Measurements from ENCODE around the gene UMAD1.
A peak's percentile ranks its signal among the peaks of the same experiment; 100 is the strongest.

The UMAD1 gene

DNA sequence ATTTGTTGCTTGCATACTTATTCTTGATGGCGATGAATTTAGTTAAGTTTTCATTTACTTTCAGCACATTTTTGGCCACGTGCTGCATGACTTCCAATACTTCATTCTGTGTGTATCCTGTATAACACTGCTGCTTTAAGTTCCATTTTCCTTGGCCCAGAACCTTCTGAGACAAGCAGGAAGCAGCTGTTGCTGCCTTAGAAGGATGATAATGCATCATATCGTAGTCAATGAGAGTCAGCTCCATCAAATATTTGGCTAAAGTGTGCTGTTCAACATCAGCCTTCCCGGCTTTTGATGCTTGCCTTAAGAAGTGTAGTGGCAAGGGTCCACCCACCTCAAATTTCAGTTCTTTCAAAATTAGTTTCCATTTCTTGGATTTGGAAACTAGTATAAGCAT lies 268.8 kb downstream of the UMAD1 start:
- no peaks in the 10 kb centered on the region for H3K4me1 ChIP-seq (ENCODE audit: control insufficient read depth, insufficient read depth, low read length, poor library complexity, severe bottlenecking)
- H3K27ac ChIP-seq (ENCODE audit: insufficient read depth, low read length, poor library complexity, severe bottlenecking) = no peak overlapping the region
- no peaks in the 10 kb centered on the region for H3K9me3 ChIP-seq (ENCODE audit: control insufficient read depth, low read length)
- DNase-seq = no peak
- H3K27me3 ChIP-seq (replicated peaks; ENCODE audit: control insufficient read depth, insufficient read depth, low read length, poor library complexity, severe bottlenecking) = no peaks in the 10 kb centered on the region
- H3K4me3 ChIP-seq (ENCODE audit: insufficient read depth, low read depth, low read length, poor library complexity, severe bottlenecking) = no peak overlapping the region
- H3K36me3 ChIP-seq (ENCODE audit: control insufficient read depth, insufficient read depth, low read length) = no peaks in the 10 kb centered on the region

DNA sequence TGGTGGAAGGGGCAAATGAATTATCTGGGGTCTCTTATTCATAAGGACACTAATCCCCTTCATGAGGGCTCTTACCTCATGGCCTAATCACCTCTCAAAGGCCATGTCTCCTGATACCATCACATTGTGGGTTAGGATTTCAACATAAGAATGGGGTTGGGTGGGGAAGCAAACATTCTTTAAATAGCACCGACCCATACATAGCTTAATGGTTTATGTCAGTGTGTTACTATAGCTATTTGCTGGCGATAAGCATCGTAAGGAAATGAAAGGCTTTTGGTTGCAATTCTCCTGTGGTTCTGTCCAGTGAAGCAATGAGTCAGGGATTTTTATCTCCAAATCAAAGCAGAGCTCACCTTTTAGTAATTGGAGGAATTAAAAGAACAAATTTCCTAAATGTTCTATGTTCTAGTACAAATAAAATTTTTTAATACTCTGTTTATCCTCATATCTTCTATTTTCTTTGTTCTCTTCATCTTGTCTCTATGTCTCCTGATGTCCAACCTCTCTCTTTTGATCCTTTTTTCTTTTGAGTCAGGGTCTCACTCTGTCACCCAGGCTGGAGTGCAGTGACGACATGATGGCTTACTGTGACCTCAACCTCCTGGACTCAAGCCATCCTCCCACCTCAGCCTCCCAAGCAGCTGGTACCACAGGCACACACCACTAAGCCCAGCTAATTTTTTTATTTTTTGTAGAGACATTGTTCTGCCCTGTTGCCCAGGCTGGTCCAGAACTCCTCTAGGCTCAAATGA lies 271.0 kb downstream of the UMAD1 start:
- no peaks in the 10 kb centered on the region for H3K4me1 ChIP-seq (ENCODE audit: control insufficient read depth, insufficient read depth, low read length, poor library complexity, severe bottlenecking)
- no peak for DNase-seq
- no peak overlapping the region for H3K27ac ChIP-seq (ENCODE audit: insufficient read depth, low read length, poor library complexity, severe bottlenecking)

DNA sequence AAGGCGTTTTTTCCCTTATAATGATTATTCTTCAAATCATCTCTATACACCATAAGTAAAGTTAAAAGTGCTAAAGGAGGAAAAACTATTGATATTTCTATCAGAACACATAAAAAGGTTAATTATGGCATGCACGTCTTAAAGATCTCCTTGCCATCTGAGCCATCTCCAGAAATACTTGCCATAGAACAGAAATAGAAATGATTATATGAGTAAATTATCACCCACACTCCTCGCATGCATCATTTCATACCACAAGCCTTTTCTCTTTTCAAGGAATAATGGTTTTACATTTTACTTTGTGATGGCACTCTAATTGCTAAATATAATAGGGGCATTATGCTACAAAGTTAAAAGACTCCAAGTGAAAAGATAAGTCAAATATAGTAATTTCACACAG lies 272.4 kb downstream of the UMAD1 start:
- Histone ChIP-seq H3K4me1 (ENCODE audit: control insufficient read depth, insufficient read depth, low read length, poor library complexity, severe bottlenecking) (no peaks in the 10 kb centered on the region), H3K27ac (ENCODE audit: insufficient read depth, low read length, poor library complexity, severe bottlenecking) (no peak overlapping the region), H3K4me3 (ENCODE audit: insufficient read depth, low read depth, low read length, poor library complexity, severe bottlenecking) (no peak overlapping the region), H3K27me3 (replicated peaks; ENCODE audit: control insufficient read depth, insufficient read depth, low read length, poor library complexity, severe bottlenecking) (no peaks in the 10 kb centered on the region), H3K36me3 (ENCODE audit: control insufficient read depth, insufficient read depth, low read length) (no peaks in the 10 kb centered on the region), H3K9me3 (ENCODE audit: control insufficient read depth, low read length) (no peaks in the 10 kb centered on the region)
- no peak for DNase-seq

More for the DNA sequence above, 271.0 kb downstream of the UMAD1 start:
- Histone ChIP-seq H3K27me3 (replicated peaks; ENCODE audit: control insufficient read depth, insufficient read depth, low read length, poor library complexity, severe bottlenecking) (no peaks in the 10 kb centered on the region), H3K9me3 (ENCODE audit: control insufficient read depth, low read length) (no peaks in the 10 kb centered on the region), H3K36me3 (ENCODE audit: control insufficient read depth, insufficient read depth, low read length) (no peaks in the 10 kb centered on the region), H3K4me3 (ENCODE audit: insufficient read depth, low read depth, low read length, poor library complexity, severe bottlenecking) (no peak overlapping the region)

DNA sequence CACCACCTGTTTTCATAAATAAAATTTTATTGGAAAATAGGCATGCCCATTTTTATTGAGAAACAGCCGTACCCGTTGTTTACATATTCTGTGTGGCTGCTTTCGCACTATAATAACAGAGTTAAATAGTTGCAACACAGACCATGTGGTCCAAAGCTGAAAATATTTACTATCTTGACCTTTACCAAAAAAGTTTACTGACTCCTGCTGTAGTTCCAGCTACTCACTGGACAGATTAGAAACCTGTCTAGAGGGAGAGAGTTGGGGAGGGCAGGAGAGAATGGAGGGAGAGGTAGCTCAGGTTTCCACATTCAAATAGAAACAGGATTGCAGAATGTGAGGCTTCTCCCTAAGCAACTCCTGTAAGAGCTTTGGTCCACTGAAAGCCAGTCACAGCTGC lies 273.0 kb downstream of the UMAD1 start:
- H3K9me3 ChIP-seq (ENCODE audit: control insufficient read depth, low read length) = no peaks in the 10 kb centered on the region
- H3K4me1 ChIP-seq (ENCODE audit: control insufficient read depth, insufficient read depth, low read length, poor library complexity, severe bottlenecking) = no peaks in the 10 kb centered on the region
- DNase-seq = no peak
- H3K27me3 ChIP-seq (replicated peaks; ENCODE audit: control insufficient read depth, insufficient read depth, low read length, poor library complexity, severe bottlenecking) = no peaks in the 10 kb centered on the region
- H3K27ac ChIP-seq (ENCODE audit: insufficient read depth, low read length, poor library complexity, severe bottlenecking) = no peak overlapping the region
- H3K36me3 ChIP-seq (ENCODE audit: control insufficient read depth, insufficient read depth, low read length) = no peaks in the 10 kb centered on the region
- no peak overlapping the region for H3K4me3 ChIP-seq (ENCODE audit: insufficient read depth, low read depth, low read length, poor library complexity, severe bottlenecking)

DNA sequence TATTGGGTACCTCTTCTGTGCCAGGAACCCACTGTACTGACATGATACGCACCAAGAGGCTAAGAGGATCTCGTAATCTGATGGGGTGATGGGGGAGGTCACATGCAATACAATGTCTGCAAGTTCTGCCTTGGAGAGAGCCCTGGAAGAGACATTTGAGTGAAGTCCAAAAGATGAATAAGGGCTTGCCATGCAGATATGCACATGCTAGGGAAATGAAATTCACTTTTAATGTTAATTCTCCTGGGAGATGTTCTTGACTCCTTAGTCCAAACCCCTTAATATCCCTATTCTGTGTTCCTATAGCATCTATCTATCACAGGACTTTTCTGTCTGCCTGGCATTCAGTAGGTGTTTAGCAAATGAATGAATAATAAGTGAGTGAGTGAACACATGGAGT lies 274.0 kb downstream of the UMAD1 start:
- Histone ChIP-seq H3K27ac (ENCODE audit: insufficient read depth, low read length, poor library complexity, severe bottlenecking) (no peak overlapping the region), H3K4me3 (ENCODE audit: insufficient read depth, low read depth, low read length, poor library complexity, severe bottlenecking) (no peak overlapping the region), H3K27me3 (replicated peaks; ENCODE audit: control insufficient read depth, insufficient read depth, low read length, poor library complexity, severe bottlenecking) (no peaks in the 10 kb centered on the region), H3K4me1 (ENCODE audit: control insufficient read depth, insufficient read depth, low read length, poor library complexity, severe bottlenecking) (no peaks in the 10 kb centered on the region), H3K36me3 (ENCODE audit: control insufficient read depth, insufficient read depth, low read length) (no peaks in the 10 kb centered on the region), H3K9me3 (ENCODE audit: control insufficient read depth, low read length) (no peaks in the 10 kb centered on the region)
- no peak for DNase-seq

DNA sequence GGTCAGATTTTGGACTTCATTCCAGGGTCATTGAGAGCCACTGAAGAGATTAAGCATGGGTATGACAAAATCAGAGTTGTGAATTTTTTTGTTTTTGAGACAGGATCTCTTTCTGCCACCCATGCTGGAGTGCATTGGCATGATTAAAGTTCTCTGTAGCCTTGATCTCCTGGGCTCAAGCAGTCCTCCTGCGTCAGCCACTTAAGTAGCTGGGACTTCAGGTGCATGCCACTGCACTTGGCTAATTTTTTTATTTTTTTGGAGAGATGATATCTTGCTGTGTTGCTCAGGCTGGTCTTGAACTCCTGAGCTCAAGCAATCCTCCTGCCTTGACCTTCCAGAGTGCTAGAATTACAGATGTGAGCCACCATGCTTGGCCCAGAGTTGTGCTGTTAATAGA lies 275.5 kb downstream of the UMAD1 start:
- Histone ChIP-seq H3K27ac (ENCODE audit: insufficient read depth, low read length, poor library complexity, severe bottlenecking) (no peak overlapping the region), H3K36me3 (ENCODE audit: control insufficient read depth, insufficient read depth, low read length) (no peaks in the 10 kb centered on the region), H3K9me3 (ENCODE audit: control insufficient read depth, low read length) (no peaks in the 10 kb centered on the region), H3K4me1 (ENCODE audit: control insufficient read depth, insufficient read depth, low read length, poor library complexity, severe bottlenecking) (no peaks in the 10 kb centered on the region), H3K27me3 (replicated peaks; ENCODE audit: control insufficient read depth, insufficient read depth, low read length, poor library complexity, severe bottlenecking) (no peaks in the 10 kb centered on the region), H3K4me3 (ENCODE audit: insufficient read depth, low read depth, low read length, poor library complexity, severe bottlenecking) (no peak overlapping the region)
- no peak for DNase-seq

DNA sequence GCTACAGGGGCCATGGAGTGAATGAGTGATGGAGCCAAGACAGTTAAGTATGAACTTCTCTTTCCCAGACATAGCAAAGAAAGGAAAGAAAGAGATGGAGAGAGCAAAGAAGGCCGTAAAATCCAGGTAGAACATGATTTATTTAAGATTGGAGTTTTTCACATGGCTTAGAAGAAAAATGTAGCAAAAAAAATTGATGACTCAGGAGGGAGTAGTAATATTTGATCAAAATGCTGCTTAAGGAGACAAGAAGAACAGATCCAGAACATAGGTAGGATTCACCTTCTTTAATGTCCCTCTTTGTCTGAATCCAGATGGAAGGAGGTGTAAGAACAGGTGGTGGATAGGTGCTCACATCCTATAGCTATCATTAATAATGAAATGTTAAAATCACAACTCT lies 277.0 kb downstream of the UMAD1 start:
- no peaks in the 10 kb centered on the region for H3K4me1 ChIP-seq (ENCODE audit: control insufficient read depth, insufficient read depth, low read length, poor library complexity, severe bottlenecking)
- no peak for DNase-seq
- H3K36me3 ChIP-seq (ENCODE audit: control insufficient read depth, insufficient read depth, low read length) = no peaks in the 10 kb centered on the region
- no peaks in the 10 kb centered on the region for H3K27me3 ChIP-seq (replicated peaks; ENCODE audit: control insufficient read depth, insufficient read depth, low read length, poor library complexity, severe bottlenecking)
- H3K27ac ChIP-seq (ENCODE audit: insufficient read depth, low read length, poor library complexity, severe bottlenecking) = no peak overlapping the region
- no peak overlapping the region for H3K4me3 ChIP-seq (ENCODE audit: insufficient read depth, low read depth, low read length, poor library complexity, severe bottlenecking)
- H3K9me3 ChIP-seq (ENCODE audit: control insufficient read depth, low read length) = no peaks in the 10 kb centered on the region

DNA sequence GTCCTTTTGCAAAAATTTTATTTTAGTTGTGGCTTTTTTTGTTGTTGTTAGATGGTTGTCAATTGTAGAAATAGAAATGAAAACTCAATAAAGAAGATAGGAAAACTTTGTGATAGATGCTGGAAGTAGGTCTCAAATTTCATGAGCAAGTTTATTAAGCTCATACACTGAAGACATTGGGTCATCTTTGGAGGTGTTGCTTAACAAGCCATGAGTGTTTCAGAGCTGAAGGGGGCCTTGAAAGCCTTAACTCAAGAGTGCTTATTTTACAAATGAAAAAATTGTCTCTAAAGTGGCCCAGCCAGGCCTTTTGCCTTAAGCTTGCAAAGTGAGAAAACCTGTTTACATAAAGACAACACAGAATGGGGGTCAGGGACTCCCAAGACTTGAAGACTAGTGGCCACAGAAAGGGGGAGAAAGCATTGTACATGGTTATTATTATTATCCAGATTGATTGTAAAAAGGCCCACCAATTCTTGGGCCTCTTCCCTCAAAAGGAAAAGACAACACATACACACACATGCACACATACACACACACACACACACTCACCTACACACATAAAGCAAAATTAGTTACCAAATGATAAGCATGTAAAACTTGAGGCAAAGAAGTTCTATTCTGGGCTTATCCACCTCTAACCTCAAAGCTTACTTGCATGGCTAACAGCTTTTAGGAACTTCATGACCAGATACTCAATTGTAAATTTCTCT lies 278.3 kb downstream of the UMAD1 start:
- H3K4me1 ChIP-seq (ENCODE audit: control insufficient read depth, insufficient read depth, low read length, poor library complexity, severe bottlenecking) = no peaks in the 10 kb centered on the region
- H3K27me3 ChIP-seq (replicated peaks; ENCODE audit: control insufficient read depth, insufficient read depth, low read length, poor library complexity, severe bottlenecking) = no peaks in the 10 kb centered on the region
- no peak overlapping the region for H3K4me3 ChIP-seq (ENCODE audit: insufficient read depth, low read depth, low read length, poor library complexity, severe bottlenecking)
- no peaks in the 10 kb centered on the region for H3K9me3 ChIP-seq (ENCODE audit: control insufficient read depth, low read length)
- DNase-seq = no peak
- no peak overlapping the region for H3K27ac ChIP-seq (ENCODE audit: insufficient read depth, low read length, poor library complexity, severe bottlenecking)
- no peaks in the 10 kb centered on the region for H3K36me3 ChIP-seq (ENCODE audit: control insufficient read depth, insufficient read depth, low read length)

DNA sequence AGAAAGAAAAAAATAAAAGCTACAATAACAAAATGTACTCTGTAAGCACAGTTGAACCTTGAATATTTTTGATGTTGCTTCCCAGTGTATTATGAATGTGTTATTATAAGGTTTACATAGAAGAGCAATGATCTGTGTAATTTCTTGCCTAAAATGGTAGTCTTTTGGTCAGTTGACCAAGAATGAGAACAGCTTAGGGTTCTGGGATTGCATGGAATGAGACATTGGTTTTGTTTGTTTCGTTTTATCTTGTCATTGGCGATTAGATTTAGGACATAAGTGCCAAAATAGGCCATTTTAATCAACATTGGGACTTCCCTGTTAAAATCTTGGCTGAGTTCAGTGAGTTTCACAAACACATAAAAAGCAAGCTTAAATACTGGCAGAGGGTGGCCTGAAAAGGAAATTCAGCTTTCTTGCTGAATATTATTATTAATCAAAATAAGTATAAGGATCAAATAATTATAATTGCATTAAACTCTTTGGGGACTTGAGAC lies 278.9 kb downstream of the UMAD1 start:
- Histone ChIP-seq H3K36me3 (ENCODE audit: control insufficient read depth, insufficient read depth, low read length) (no peaks in the 10 kb centered on the region), H3K27me3 (replicated peaks; ENCODE audit: control insufficient read depth, insufficient read depth, low read length, poor library complexity, severe bottlenecking) (no peaks in the 10 kb centered on the region), H3K4me3 (ENCODE audit: insufficient read depth, low read depth, low read length, poor library complexity, severe bottlenecking) (no peak overlapping the region), H3K4me1 (ENCODE audit: control insufficient read depth, insufficient read depth, low read length, poor library complexity, severe bottlenecking) (no peaks in the 10 kb centered on the region), H3K9me3 (ENCODE audit: control insufficient read depth, low read length) (no peaks in the 10 kb centered on the region), H3K27ac (ENCODE audit: insufficient read depth, low read length, poor library complexity, severe bottlenecking) (no peak overlapping the region)
- DNase-seq = no peak

DNA sequence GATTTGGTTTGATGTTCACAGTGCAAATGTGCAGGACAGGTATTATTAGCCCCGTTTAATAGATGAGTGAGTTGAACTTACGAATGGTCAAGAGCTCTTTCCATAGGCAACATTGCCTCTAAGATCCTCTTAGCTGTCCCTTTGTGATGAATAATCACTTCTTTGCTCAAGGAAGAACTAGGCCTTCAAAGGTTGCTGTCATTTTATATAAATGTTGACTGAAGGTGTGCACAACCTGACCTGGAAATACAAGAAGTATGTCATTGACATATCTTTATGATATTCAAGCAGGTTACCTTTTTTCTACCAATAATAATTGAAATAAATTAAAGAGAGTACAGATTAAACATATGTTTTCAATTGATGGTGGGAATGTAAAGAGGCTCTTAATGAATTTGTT lies 279.5 kb downstream of the UMAD1 start:
- H3K4me1 ChIP-seq (ENCODE audit: control insufficient read depth, insufficient read depth, low read length, poor library complexity, severe bottlenecking) = no peaks in the 10 kb centered on the region
- no peaks in the 10 kb centered on the region for H3K9me3 ChIP-seq (ENCODE audit: control insufficient read depth, low read length)
- H3K27me3 ChIP-seq (replicated peaks; ENCODE audit: control insufficient read depth, insufficient read depth, low read length, poor library complexity, severe bottlenecking) = no peaks in the 10 kb centered on the region
- no peak overlapping the region for H3K27ac ChIP-seq (ENCODE audit: insufficient read depth, low read length, poor library complexity, severe bottlenecking)
- no peak for DNase-seq
- no peaks in the 10 kb centered on the region for H3K36me3 ChIP-seq (ENCODE audit: control insufficient read depth, insufficient read depth, low read length)
- peak overlapping the region; percentile 31 for H3K4me3 ChIP-seq (ENCODE audit: insufficient read depth, low read depth, low read length, poor library complexity, severe bottlenecking)

Measured in effector memory CD4-positive, alpha-beta T cell (primary cell).